ENCODE results near the gene ADAMTS9.
"Not testable (repeated sequence)": the region's sequence is repeated elsewhere in the genome, so short reads cannot be mapped to it uniquely, and the experiment has no call there.

The ADAMTS9 gene

GRCh38 chr3:64550745-64551144 lies 137.1 kb downstream of the ADAMTS9 start:
- no peak overlapping the region for H3K4me3 ChIP-seq (ENCODE audit: low read depth, low read length)
- DNase-seq (ENCODE audit: low read depth) = no peak
- TF ChIP-seq CTCF (IDR thresholded peaks at IDR 0.05; ENCODE audit: control insufficient read depth, extremely low read depth, insufficient read depth) = no peak

GRCh38 chr3:64549869-64550268 lies 137.9 kb downstream of the ADAMTS9 start:
- no peak overlapping the region for H3K4me3 ChIP-seq (ENCODE audit: low read depth, low read length)
- TF ChIP-seq CTCF (IDR thresholded peaks at IDR 0.05; ENCODE audit: control insufficient read depth, extremely low read depth, insufficient read depth) = no peak
- DNase-seq (ENCODE audit: low read depth) = no peak

GRCh38 chr3:64548200-64548889 lies 139.5 kb downstream of the ADAMTS9 start:
- no peak overlapping the region for H3K4me3 ChIP-seq (ENCODE audit: low read depth, low read length)
- peak; percentile 91 for DNase-seq (ENCODE audit: low read depth)
- no peak for TF ChIP-seq CTCF (IDR thresholded peaks at IDR 0.05; ENCODE audit: control insufficient read depth, extremely low read depth, insufficient read depth)

GRCh38 chr3:64546856-64547255 lies 140.9 kb downstream of the ADAMTS9 start:
- no peak for TF ChIP-seq CTCF (IDR thresholded peaks at IDR 0.05; ENCODE audit: control insufficient read depth, extremely low read depth, insufficient read depth)
- no peak overlapping the region for H3K4me3 ChIP-seq (ENCODE audit: low read depth, low read length)
- DNase-seq (ENCODE audit: low read depth) = no peak

GRCh38 chr3:64545239-64545638 lies 142.6 kb downstream of the ADAMTS9 start:
- not testable (repeated sequence) for DNase-seq (ENCODE audit: low read depth); H3K4me3 ChIP-seq (ENCODE audit: low read depth, low read length)

- TF ChIP-seq CTCF (IDR thresholded peaks at IDR 0.05; ENCODE audit: control insufficient read depth, extremely low read depth, insufficient read depth) = no peak
- H3K4me3 ChIP-seq (ENCODE audit: low read depth, low read length) = no peak overlapping the region
- DNase-seq (ENCODE audit: low read depth) = no peak
Measured at GRCh38 chr3:64541803-64542202, 146.0 kb downstream of the ADAMTS9 start.

GRCh38 chr3:64539451-64540196 lies 148.2 kb downstream of the ADAMTS9 start:
- DNase-seq (ENCODE audit: low read depth) = no peak
- H3K4me3 ChIP-seq (ENCODE audit: low read depth, low read length) = no peak overlapping the region
- no peak for TF ChIP-seq CTCF (IDR thresholded peaks at IDR 0.05; ENCODE audit: control insufficient read depth, extremely low read depth, insufficient read depth)

Data from LNCaP clone FGC (cell line).